ENCODE measurements around the gene RFFL. TPM values are rescaled to one million over a fixed set of nuclear protein-coding genes. Genes with fewer than 3 reads are reported as not detected.

Gene RFFL
- total RNA-seq, 1 experiment from 2014 or later: 30.3 TPM

DNA sequence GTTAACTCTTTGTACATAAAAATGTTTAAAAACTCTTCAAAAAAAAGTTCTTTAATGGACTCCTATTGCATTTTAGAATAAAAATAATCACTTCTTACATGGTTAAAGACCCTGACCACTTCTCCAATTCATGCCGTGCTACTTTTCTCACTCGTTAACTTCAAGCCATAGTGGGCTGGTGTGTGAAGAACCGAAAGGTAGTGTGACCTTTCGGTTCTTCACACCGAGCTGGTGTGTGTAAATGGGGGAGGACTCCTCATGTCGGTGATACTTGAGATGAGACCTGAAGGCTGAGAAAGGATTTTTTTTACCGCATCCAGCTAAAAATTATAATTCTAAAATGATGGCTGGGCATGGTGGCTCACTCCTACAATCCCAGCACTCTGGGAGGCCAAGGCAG lies 22.1 kb downstream of the RFFL start:
- Mint-ChIP-seq H3K9me3 (0 out of 2 replicates have a peak, but pooled peaks cover 4% of the 10 kb centered on the region), H3K36me3 (no peaks in the 10 kb centered on the region), H3K27ac (no peak overlapping the region), H3K4me3 (no peak overlapping the region), H3K27me3 (ENCODE audit: low read depth) (no peaks in the 10 kb centered on the region), H3K4me1 (0 out of 2 replicates have a peak, but pooled peaks cover 3% of the 10 kb centered on the region)
- ATAC-seq (no peak), DNase-seq (ENCODE audit: low spot score) (no peak)
- TF ChIP-seq GABPB1 (CRISPR knock-in tag; IDR thresholded peaks at IDR 0.05): no peak
- POLR2A ChIA-PET: no interaction called here
- CTCF ChIA-PET: interaction anchor here (0.8 kb wide), 1 partner anchor 48 kb away, joined by 3 read pairs; no protein-coding TSS in a partner anchor

DNA sequence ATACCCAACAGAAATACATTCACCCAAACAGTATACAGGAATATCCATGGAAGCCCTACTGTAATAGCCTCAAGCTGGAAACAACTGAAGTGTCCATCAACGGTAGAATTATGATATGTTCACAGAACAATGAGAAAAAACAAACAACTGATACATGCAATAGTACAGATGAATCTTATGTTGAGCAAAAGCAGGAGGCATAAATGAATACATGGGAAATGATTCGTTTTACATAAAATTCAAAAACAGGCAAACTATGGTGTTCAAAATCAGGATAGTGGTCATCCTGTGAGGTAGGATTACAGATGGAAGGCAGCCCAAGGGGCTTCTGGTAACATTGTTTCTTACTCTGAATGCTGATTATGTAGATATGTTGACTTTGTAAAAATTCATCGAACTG lies 25.1 kb downstream of the RFFL start:
- Mint-ChIP-seq H3K9me3 (0 out of 2 replicates have a peak, but pooled peaks cover 4% of the 10 kb centered on the region), H3K27me3 (ENCODE audit: low read depth) (no peaks in the 10 kb centered on the region), H3K36me3 (no peaks in the 10 kb centered on the region), H3K27ac (no peak overlapping the region), H3K4me1 (no peaks in the 10 kb centered on the region), H3K4me3 (no peak overlapping the region)
- POLR2A ChIA-PET: no interaction called here
- ATAC-seq (no peak), DNase-seq (ENCODE audit: low spot score) (no peak)
- CTCF ChIA-PET: no interaction called here
- TF ChIP-seq ZNF263 (CRISPR knock-in tag; IDR thresholded peaks at IDR 0.05; ENCODE audit: low read depth) (no peak), KAT7 (CRISPR knock-in tag; IDR thresholded peaks at IDR 0.05; ENCODE audit: borderline replicate concordance) (no peak), NR3C1 (CRISPR knock-in tag; conservative IDR thresholded peaks at IDR 0.05; ENCODE audit: low read depth) (no peak), ZNF396 (CRISPR knock-in tag; IDR thresholded peaks at IDR 0.05; ENCODE audit: borderline replicate concordance) (no peak), MXD4 (CRISPR knock-in tag; IDR thresholded peaks at IDR 0.05; ENCODE audit: borderline replicate concordance) (no peak), ZNF121 (CRISPR knock-in tag; IDR thresholded peaks at IDR 0.05) (no peak), ZBTB21 (CRISPR knock-in tag; IDR thresholded peaks at IDR 0.05; ENCODE audit: borderline replicate concordance) (no peak), GRHL2 (CRISPR knock-in tag; IDR thresholded peaks at IDR 0.05; ENCODE audit: insufficient replicate concordance, severe bottlenecking) (no peak)
- TF ChIP-seq, protein P1, sequence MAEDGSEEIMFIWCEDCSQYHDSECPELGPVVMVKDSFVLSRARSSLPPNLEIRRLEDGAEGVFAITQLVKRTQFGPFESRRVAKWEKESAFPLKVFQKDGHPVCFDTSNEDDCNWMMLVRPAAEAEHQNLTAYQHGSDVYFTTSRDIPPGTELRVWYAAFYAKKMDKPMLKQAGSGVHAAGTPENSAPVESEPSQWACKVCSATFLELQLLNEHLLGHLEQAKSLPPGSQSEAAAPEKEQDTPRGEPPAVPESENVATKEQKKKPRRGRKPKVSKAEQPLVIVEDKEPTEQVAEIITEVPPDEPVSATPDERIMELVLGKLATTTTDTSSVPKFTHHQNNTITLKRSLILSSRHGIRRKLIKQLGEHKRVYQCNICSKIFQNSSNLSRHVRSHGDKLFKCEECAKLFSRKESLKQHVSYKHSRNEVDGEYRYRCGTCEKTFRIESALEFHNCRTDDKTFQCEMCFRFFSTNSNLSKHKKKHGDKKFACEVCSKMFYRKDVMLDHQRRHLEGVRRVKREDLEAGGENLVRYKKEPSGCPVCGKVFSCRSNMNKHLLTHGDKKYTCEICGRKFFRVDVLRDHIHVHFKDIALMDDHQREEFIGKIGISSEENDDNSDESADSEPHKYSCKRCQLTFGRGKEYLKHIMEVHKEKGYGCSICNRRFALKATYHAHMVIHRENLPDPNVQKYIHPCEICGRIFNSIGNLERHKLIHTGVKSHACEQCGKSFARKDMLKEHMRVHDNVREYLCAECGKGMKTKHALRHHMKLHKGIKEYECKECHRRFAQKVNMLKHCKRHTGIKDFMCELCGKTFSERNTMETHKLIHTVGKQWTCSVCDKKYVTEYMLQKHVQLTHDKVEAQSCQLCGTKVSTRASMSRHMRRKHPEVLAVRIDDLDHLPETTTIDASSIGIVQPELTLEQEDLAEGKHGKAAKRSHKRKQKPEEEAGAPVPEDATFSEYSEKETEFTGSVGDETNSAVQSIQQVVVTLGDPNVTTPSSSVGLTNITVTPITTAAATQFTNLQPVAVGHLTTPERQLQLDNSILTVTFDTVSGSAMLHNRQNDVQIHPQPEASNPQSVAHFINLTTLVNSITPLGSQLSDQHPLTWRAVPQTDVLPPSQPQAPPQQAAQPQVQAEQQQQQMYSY (CRISPR knock-in tag; IDR thresholded peaks at IDR 0.05): no peak
- TF ChIP-seq, protein P2, sequence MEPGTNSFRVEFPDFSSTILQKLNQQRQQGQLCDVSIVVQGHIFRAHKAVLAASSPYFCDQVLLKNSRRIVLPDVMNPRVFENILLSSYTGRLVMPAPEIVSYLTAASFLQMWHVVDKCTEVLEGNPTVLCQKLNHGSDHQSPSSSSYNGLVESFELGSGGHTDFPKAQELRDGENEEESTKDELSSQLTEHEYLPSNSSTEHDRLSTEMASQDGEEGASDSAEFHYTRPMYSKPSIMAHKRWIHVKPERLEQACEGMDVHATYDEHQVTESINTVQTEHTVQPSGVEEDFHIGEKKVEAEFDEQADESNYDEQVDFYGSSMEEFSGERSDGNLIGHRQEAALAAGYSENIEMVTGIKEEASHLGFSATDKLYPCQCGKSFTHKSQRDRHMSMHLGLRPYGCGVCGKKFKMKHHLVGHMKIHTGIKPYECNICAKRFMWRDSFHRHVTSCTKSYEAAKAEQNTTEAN (CRISPR knock-in tag; IDR thresholded peaks at IDR 0.05): no peak
- TF ChIP-seq, protein P3, sequence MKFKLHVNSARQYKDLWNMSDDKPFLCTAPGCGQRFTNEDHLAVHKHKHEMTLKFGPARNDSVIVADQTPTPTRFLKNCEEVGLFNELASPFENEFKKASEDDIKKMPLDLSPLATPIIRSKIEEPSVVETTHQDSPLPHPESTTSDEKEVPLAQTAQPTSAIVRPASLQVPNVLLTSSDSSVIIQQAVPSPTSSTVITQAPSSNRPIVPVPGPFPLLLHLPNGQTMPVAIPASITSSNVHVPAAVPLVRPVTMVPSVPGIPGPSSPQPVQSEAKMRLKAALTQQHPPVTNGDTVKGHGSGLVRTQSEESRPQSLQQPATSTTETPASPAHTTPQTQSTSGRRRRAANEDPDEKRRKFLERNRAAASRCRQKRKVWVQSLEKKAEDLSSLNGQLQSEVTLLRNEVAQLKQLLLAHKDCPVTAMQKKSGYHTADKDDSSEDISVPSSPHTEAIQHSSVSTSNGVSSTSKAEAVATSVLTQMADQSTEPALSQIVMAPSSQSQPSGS (CRISPR knock-in tag; IDR thresholded peaks at IDR 0.05; ENCODE audit: borderline replicate concordance, low read depth): no peak
- TF ChIP-seq, protein P4, sequence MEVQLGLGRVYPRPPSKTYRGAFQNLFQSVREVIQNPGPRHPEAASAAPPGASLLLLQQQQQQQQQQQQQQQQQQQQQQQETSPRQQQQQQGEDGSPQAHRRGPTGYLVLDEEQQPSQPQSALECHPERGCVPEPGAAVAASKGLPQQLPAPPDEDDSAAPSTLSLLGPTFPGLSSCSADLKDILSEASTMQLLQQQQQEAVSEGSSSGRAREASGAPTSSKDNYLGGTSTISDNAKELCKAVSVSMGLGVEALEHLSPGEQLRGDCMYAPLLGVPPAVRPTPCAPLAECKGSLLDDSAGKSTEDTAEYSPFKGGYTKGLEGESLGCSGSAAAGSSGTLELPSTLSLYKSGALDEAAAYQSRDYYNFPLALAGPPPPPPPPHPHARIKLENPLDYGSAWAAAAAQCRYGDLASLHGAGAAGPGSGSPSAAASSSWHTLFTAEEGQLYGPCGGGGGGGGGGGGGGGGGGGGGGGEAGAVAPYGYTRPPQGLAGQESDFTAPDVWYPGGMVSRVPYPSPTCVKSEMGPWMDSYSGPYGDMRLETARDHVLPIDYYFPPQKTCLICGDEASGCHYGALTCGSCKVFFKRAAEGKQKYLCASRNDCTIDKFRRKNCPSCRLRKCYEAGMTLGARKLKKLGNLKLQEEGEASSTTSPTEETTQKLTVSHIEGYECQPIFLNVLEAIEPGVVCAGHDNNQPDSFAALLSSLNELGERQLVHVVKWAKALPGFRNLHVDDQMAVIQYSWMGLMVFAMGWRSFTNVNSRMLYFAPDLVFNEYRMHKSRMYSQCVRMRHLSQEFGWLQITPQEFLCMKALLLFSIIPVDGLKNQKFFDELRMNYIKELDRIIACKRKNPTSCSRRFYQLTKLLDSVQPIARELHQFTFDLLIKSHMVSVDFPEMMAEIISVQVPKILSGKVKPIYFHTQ (CRISPR knock-in tag; IDR thresholded peaks at IDR 0.05): no peak
- TF ChIP-seq, protein P5, sequence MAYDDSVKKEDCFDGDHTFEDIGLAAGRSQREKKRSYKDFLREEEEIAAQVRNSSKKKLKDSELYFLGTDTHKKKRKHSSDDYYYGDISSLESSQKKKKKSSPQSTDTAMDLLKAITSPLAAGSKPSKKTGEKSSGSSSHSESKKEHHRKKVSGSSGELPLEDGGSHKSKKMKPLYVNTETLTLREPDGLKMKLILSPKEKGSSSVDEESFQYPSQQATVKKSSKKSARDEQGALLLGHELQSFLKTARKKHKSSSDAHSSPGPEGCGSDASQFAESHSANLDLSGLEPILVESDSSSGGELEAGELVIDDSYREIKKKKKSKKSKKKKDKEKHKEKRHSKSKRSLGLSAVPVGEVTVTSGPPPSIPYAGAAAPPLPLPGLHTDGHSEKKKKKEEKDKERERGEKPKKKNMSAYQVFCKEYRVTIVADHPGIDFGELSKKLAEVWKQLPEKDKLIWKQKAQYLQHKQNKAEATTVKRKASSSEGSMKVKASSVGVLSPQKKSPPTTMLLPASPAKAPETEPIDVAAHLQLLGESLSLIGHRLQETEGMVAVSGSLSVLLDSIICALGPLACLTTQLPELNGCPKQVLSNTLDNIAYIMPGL (CRISPR knock-in tag; IDR thresholded peaks at IDR 0.05): no peak
- TF ChIP-seq, protein P6, sequence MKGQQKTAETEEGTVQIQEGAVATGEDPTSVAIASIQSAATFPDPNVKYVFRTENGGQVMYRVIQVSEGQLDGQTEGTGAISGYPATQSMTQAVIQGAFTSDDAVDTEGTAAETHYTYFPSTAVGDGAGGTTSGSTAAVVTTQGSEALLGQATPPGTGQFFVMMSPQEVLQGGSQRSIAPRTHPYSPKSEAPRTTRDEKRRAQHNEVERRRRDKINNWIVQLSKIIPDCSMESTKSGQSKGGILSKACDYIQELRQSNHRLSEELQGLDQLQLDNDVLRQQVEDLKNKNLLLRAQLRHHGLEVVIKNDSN (CRISPR knock-in tag; IDR thresholded peaks at IDR 0.05): no peak
- TF ChIP-seq, protein P7, sequence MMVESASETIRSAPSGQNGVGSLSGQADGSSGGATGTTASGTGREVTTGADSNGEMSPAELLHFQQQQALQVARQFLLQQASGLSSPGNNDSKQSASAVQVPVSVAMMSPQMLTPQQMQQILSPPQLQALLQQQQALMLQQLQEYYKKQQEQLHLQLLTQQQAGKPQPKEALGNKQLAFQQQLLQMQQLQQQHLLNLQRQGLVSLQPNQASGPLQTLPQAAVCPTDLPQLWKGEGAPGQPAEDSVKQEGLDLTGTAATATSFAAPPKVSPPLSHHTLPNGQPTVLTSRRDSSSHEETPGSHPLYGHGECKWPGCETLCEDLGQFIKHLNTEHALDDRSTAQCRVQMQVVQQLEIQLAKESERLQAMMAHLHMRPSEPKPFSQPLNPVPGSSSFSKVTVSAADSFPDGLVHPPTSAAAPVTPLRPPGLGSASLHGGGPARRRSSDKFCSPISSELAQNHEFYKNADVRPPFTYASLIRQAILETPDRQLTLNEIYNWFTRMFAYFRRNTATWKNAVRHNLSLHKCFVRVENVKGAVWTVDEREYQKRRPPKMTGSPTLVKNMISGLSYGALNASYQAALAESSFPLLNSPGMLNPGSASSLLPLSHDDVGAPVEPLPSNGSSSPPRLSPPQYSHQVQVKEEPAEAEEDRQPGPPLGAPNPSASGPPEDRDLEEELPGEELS (CRISPR knock-in tag; IDR thresholded peaks at IDR 0.05): no peak
- TF ChIP-seq, protein P8, sequence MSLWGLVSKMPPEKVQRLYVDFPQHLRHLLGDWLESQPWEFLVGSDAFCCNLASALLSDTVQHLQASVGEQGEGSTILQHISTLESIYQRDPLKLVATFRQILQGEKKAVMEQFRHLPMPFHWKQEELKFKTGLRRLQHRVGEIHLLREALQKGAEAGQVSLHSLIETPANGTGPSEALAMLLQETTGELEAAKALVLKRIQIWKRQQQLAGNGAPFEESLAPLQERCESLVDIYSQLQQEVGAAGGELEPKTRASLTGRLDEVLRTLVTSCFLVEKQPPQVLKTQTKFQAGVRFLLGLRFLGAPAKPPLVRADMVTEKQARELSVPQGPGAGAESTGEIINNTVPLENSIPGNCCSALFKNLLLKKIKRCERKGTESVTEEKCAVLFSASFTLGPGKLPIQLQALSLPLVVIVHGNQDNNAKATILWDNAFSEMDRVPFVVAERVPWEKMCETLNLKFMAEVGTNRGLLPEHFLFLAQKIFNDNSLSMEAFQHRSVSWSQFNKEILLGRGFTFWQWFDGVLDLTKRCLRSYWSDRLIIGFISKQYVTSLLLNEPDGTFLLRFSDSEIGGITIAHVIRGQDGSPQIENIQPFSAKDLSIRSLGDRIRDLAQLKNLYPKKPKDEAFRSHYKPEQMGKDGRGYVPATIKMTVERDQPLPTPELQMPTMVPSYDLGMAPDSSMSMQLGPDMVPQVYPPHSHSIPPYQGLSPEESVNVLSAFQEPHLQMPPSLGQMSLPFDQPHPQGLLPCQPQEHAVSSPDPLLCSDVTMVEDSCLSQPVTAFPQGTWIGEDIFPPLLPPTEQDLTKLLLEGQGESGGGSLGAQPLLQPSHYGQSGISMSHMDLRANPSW (CRISPR knock-in tag; conservative IDR thresholded peaks at IDR 0.05; ENCODE audit: low read depth): no peak

All from WTC11 (cell line).